HS-5 (cell line): ENCODE data around the gene AGAP1.

Experiments used
- DNase-seq: peaks from one replicate; pipeline ENCODE4 v3.0.0-alpha.2; 2012; ENCODE audit warnings: low read depth

Gene AGAP1

DNA sequence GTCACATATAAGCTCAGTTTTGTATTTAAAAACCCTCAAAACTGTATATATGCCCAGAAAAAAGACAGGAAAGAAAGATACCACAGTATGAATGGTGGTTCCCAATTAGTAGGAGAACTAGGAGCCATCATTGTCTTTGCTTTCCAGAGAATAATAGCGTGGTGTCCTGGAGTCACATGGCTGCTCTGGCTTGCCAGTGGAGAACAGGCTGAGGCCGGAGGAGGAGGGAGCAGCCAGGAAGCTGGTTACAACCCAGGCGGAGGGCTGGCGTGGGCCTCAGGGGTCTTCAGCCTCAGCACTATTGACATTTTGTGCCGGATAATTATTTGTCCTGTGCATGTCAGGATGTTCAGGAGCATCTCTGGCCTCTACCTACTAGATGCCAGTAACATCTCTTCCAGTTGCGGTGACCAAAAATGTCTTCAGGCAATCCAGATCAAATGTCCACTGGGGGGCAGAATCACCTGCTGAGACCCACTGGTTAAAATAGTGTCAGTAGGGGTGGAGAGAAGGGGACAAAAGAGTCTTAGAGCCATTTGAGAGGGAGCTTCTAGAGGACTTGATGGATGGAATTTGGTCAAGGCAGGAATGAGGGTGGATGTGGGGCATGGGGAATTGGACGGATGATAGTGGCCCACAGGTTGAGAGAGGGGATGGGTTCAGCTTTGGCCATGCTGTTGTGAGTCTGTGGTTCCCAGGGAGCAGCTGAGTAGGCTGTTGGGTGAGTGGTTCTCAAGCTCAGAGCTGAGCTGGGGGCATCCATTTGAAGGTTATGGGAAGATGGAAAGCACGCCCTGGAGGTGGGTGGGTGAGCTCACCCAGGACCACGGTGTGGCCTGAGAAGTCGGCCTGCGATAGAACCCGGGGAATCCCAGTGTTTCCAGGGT, 144.9 kb downstream of the AGAP1 start:
- DNase-seq = no peak

DNA sequence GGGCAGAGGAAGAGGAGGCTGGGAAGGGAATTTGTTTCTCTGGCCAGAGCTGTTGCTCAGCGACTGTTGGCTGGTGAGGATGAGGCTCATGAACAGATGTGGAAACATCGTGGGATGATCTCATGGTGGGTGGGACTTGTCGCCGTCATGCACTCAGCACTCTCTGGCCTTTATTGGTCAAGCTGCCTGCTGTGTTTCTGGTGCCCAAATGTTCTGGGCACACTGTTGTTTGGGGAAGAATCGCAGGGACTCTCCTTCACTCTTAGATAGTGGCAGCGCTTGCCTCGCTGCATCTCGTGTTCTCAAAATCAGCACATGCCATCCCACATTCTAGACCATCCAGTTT, 145.6 kb downstream of the AGAP1 start:
- peak; percentile 79 for DNase-seq

DNA sequence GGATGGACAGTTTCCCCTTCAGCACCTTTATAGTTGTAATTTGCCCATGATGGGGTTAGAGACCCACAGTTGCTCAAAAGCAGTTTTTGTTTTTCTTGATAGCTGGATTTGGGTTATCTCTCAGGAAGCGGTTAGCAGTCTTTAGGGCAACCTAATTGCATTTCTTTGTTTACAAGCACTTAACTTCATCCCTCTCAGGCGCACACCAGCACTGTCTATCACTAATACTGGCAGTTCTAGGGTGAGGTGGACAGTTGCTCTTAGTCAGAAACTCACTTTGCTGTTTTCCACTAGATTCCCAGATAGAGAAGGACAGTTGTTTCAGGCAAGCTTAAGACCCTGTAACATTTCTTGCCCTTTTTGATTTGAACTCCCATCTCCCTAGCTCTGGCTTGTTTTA, 146.0 kb downstream of the AGAP1 start:
- no peak for DNase-seq

DNA sequence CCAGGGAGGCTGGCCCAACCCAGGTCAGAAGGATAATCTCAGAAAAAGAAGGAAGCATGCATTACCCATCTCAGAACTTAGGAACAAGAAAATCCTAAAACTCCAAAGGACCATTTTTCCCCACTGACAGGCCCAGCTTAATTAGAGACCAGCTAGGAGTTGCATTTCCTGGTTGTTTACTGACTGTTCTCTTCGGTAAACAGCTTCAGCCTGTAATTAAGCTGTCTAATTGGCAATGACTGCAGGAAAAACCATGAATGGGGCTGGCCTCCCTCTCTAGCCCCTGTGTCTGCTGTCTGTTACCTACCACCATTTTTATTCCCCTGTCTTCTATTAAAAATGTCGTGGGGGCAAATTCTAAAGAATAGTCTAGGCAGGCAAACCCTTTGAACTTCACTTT, 146.5 kb downstream of the AGAP1 start:
- no peak for DNase-seq

DNA sequence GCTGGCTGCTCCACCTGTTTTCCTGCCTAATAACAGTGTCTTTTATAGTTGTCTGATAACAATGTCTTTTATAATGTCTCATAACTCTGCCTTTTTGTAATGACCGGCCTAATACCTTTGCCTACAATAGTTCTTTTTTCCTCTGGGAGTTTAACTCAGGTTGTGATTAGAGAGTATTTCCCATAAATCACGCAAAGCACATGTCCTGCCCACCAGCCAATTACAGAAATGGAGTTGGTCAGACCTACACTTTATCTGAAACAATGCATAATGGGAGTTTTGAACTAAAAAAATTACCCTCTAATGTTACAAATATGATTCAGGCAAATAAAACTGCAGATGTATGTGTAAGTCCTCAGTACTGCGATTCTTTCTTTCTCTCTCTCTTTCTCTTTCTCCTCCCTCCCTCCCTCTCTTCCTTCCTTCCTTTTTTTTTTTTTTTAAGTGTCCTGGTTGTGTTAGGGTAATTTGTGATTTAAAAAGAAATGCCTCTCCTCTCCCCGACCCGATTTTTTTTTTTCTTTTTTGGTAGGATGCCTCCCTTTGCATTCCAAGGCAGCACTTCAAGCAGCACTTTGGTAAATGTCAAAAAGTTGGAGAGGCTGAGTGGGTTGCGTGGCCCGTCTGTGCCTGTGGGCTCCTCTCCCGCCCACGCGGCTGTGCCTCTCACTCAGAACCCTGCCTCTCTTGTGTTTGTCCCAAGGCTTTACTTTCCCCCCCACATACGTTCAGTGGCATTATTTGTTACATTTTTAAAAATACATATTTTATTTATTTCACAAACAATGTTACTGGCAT, 147.3 kb downstream of the AGAP1 start:
- DNase-seq = no peak

DNA sequence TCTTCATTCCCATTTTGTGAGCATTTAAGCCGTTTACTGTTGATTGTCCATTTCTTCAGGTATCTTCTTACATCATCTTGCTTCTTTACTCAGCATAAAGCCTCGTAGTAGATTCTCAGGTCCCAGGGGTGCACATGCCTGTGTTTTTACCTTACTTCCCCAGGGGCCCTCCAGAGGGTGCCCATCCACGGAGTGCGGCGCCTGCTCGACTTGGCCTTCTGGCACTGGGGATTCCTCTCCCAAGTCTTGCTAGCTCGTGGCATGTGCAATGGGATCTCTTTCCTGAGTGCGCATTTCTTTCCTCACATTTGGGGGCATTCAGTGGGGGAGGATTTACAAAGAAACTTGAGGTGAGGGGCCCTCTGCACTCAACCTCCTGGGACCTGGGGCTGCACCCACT, 148.1 kb downstream of the AGAP1 start:
- no peak for DNase-seq

DNA sequence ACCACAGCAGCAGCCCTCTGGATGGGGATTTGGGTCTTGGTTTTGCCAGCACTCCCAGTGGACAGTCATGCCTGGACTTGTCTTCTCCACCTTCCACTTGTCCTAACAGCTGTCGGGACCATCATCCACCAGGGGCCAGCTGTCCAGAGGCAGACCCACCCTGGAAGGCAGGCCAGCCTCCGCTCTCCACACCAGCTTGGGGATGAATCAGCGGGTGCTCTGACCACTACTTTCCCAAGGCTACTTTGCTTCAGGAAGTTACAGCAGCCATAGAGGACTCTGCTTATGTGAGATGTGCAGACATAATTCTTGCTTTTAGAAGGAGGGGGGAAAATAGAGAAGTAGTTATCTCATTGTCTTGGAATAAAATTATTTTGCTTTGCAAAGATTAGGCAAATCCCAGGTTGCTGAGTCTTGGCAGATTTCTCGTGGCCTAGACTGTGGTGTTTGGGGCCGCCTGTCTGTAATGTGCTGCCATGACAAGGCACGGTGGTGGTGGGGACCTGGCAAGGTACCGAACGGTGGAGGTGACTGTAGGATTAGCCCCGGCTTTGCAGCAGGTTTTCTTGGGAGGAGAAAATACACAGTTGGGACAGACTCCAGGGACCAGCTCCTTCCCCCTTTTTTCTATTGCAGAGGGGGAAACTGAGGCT, 148.7 kb downstream of the AGAP1 start:
- DNase-seq = no peak

DNA sequence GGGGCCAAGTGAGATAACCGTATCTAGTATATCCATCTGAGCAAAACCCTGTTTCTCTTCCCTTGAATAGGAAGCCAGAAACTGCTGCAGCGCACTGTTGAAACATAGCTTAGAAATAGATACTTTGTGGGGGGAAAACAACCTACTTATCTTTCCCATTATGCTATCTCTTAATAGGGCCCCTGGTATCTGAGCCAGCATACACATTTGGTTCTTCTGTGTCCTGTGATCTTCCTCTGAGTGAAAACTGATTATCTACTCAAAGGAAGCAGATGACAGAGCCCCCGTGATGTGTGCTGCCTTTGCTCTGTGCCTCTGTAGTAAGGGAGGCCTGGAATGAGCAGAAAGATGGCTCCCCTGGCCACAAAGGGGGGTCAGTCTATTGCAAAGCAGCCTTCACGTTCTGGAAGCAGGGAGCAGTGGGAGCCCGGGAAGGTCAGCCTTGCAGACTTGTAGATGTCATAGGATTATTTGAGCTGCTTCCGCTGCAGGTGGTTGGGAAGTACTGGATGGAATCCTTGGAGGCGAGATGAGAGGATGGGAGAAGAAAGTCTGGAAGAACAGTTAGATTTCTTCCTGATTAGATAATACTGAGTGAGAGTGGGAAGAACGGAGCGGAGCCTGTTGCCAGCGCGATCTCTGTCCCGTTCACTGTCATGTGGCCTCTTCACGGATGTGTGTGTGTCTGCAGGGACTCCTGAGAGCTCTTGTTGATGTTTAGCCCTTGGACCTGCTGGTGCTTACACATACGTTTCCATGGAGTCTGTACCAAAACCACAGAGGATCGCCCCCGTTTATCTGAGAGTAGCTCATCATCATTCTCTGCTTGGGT, 150.1 kb downstream of the AGAP1 start:
- DNase-seq = no peak

DNA sequence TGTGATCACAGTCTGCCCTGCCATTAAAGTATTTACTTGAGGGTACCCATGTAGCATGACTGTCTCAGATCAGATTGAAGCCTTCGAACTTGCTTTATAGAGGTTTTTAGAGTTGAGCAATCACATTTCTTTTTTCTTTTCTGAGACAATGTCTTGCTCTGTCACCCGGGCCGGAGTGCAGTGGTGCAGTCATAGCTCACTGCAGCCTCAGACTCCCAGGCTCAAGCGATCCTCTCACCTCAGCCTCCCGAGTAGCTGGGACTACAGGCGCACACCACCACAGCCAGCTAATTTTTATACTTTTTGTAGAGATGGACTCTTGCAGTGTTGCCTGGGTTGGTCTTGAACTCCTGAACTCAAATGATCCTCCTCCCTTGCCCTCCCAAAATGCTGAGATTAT, 153.4 kb downstream of the AGAP1 start:
- no peak for DNase-seq

DNA sequence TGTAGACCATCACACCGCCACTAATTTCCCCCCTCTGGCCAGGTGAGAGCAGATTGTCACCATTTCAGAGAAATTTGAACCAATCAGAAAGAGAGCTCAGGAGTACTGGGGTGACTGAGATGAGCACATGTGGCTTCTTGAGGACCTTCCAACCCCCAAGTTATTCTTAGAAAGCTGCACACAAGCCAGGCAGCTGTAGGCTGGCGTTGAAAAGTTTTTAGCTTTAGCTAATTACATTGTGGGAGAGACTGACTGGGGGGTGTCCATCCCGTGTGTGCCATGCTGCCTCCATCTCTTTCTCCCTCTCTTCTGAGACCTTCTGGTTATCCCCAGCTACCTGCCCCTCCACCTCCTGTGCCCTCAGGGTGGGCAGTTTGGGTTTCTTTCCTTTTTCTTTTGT, 154.0 kb downstream of the AGAP1 start:
- DNase-seq = no peak

DNA sequence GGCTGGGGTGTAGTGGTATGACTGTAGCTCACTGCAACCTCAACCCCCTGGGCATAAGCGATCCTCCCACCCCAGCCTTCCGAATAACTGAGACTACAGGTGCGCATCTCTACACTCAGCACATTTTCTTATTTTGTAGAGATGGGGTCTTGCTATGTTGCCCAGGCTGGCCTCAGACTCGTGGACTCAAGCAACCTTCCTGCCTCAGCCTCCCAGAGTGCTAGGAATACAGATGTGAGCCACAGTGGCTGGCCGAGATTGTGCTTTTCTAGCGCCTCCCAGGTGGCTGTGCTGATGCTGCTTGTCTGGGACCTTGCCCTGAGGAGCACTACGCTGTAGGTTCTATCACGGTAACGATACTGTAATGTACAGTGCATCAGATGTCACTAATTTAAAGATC, 155.6 kb downstream of the AGAP1 start:
- no peak for DNase-seq

DNA sequence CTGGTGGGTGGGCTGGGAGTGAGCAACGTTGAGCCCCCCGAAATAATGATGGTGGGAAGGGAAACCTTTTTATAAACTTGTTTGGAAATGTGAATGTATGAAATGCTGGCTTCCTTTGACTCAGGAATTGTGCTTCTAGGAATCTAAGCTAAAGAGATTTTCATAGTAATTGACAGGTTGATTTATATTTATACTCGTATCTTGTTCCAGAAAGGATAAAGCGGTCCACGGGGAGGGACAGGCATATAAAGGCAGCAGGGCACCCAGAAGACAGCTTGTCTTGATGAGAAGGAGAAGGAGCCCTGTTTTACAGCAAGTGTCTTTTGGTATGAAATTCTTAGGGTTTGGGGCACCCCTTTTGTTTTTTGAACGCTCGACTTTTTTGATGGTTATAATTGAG, 157.8 kb downstream of the AGAP1 start:
- no peak for DNase-seq

DNA sequence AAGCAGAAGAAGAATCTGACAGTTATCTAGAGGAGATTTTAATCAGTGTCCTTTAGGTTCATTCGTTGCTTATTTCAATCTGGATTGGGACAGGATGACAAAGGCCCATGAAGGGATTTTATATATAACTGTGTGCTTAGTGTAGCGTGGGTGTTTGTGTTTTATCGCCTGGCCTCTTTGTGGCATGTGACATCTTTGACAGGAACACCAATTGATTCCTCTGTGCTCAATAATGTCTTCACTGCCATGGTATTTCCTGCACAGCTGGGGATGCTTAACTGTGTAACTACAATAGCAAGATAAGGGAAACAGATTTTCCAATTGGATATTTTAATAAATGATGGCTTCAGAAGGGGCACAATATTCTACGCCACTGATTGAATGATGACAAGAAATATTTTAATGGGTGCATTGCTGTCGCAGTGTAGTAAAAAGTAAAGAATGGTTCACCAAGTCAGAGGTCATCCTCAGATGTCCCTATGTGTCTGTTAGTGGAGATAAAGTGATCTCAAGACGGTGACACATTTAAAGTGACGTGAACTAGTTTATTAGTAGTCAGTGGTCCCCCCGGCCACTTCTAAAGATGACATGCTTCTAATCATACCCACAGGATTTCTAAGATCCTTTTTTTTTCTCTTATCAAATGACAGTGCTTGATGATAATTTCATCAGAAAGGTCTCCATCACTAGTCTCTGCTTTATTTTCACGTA, 160.4 kb downstream of the AGAP1 start:
- DNase-seq = no peak

DNA sequence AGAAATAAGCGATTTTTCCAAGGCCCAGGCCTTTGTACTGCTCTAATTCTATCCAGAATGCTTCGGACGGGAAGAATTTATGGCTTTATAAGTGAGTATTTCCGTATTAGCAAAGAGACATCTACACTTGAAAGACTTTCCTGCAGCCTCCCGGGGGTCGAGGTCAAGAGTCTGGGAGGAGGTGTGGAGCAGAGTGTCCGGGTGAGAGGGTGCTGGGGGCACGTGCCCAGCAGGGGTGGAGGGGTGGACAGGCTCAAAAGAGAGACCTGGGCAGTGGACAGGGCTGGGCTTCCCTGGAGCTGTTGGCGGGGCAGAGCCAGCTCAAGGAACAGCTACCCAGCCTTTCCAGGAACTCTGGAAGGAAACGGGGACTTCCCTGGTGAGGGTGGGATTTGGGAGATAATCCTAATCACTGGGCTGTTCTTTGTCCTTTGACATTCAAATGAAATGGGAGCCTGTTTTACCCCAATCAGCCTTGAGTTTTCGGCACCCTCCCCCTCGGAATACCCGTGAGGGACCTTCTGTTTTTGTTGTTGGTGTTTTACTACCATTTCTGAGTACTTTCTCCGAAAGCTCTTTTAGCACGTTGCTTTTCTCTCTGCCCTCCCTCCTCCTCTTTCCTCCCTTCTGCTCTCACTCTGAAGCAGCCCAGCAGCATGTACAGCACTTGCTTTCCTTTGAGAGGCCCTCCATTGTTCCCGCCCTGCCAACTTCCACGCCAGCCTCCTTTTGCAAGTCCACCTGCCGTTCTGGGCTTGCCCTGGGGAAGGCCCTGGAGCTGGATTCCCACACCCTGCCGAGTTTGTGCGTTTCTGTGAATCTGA, 164.7 kb downstream of the AGAP1 start:
- no peak for DNase-seq

DNA sequence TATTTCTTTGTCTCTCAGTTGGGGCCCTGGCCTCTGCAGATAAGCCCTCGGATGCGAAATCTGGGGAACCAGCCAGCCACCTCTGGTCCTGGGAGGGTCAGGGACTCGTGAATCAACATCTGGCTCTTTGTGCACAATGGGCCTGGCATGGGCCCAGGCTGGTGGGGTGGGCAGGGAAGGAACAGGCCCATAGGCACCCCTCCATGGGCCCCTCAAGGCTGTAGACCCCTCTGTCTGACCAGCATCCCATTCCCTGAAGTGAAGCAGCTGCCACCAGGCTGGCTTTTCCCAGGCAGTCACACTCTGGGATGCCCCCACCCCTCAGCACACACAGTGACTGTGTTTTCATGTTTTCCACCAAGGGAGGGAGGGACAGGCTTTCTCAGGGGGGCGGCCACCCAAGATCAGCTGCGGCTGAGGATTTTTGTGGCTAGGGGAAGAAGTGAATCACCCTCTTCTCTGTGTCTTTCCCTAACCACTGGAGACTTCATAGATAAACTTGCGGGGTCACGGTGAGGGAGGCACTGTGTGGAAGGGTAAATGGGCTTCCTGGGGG, 166.0 kb downstream of the AGAP1 start:
- DNase-seq = peak; percentile 56

DNA sequence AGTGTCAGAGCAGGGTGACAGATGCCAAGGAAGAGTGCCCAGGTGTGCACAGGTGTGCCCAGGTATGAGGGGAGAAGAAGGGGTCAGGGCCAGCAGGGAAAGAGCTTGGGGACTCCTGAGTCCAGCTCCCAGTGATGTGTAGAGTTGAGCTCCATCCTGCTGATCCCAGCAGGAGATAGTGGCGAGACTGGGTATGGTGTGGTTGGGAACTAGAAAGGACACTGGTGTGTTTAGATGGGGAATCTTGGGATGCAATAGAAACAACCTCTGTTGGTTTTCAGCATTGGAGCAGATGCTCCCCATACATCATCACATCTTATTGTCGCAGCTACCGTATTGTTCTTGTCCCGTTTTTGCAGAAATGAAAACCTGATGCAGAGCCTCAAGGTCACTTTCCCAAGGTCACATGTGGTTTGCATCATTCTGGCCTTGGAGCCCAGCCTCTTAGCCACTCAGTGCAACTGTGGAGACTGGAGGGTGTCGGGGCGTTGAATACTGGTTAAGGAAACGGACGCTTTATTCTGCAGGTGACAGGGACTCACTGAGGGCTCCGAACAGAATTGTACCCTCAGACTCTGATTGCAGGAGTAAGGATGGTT, 166.7 kb downstream of the AGAP1 start:
- DNase-seq = no peak

DNA sequence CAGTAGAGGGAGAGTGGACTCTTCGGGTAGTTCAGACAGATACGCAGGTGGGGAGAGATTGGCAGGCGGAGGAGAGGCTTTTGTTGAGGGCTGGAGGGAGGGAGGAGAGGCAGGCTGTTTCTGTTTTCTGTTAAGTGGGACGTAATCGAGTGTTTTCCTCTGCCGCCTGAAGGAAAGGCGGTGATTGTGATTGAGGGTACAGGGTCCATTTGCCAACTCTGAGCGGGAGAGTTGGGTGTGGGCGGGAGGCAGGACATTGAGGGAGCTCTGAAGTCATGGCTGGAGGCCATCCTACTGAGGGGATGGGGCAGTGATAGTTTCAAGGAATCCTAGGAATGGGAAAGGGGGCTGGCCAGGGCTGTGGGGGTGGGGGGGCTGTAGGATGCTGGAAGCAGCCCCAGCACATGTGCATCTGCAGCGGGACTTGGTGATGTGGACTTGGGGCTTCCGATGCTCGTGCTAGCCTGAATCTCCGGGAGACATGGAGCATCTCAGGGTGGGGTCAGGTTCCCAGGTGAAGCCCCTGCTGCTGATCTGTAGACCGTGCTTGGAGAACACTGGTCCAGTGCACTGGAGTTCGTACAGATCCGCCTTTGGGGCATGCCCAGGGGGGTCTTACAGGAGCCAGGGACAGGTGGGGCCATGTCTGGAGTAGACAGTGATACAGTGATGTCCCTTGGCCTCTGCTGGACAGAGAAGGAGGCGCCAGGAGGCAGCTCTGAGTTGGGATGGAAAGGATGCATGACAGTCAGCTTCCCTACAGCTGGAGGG, 167.5 kb downstream of the AGAP1 start:
- DNase-seq = no peak

DNA sequence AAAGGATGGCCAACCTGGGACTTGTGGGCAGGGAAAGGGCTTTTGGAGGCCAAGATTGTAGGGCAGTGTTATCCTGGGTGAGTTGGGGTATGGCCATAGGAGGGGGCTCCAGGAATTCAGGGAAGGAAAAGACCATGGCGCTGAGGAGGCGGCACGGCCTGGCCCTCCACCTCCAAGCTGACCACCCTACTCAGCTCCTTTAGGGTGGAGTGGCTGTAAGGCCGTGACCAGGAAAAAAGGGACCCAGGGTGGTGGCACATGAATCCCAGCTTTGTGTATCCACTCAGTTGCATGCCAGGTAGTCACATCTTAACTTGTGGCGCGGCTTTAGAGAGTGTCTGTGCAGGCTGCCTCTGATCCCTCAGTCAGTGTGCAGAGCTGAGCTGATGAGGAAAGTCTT, 168.1 kb downstream of the AGAP1 start:
- no peak for DNase-seq

DNA sequence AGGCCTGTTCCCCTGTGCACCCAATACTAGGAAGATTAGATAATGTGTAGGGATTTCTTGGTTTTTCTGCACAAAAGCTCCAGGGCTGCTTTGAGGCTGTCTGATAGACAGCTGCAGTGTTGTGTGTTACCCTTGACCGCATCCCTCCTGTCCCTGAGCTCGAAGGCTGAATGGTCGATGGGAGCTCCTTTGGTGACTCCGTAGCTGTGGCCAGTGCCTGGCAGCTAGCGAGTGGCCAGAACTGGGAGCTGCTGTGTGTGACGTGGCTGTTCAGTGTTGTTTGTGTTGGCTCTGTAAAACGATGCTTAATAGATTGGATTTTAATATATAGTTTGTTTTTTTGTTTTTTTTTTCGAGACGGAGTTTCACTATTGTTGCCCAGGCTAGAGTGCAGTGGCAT, 170.0 kb downstream of the AGAP1 start:
- no peak for DNase-seq
